HG02938 (cell line): ENCODE data around the gene HIC1.

Experiments used
- ATAC-seq: cut with Tn5 transposase; IDR thresholded peaks from one replicate; pipeline ENCODE4 v1.9.1; 2021; ENCODE audit warnings: mild to moderate bottlenecking, moderate library complexity; ENCODE audit not compliant: unreplicated experiment

Gene HIC1

GRCh38 chr17:2059547-2060384, 4.9 kb downstream of the HIC1 start:
- ATAC-seq = no peak

- ATAC-seq = no peak
Measured at GRCh38 chr17:2060385-2060658, 5.4 kb downstream of the HIC1 start.

- no peak for ATAC-seq
Measured at GRCh38 chr17:2060681-2061440, 6.0 kb downstream of the HIC1 start.

GRCh38 chr17:2061441-2061958, 6.6 kb downstream of the HIC1 start:
- no peak for ATAC-seq

GRCh38 chr17:2062571-2063183, 7.8 kb downstream of the HIC1 start:
- no peak for ATAC-seq

- ATAC-seq = no peak
Measured at GRCh38 chr17:2063261-2064146, 8.6 kb downstream of the HIC1 start.

- no peak for ATAC-seq
Measured at GRCh38 chr17:2064147-2064489, 9.2 kb downstream of the HIC1 start.

GRCh38 chr17:2064520-2064971, 9.6 kb downstream of the HIC1 start:
- no peak for ATAC-seq

- no peak for ATAC-seq
Measured at GRCh38 chr17:2064980-2065785, 10.3 kb downstream of the HIC1 start.

GRCh38 chr17:2065949-2066400, 11.1 kb downstream of the HIC1 start:
- ATAC-seq = no peak

GRCh38 chr17:2067048-2067561, 12.2 kb downstream of the HIC1 start:
- no peak for ATAC-seq

GRCh38 chr17:2067608-2068024, 12.7 kb downstream of the HIC1 start:
- ATAC-seq = no peak

- ATAC-seq = no peak
Measured at GRCh38 chr17:2068031-2068518, 13.2 kb downstream of the HIC1 start.

- ATAC-seq = no peak
Measured at GRCh38 chr17:2068519-2069051, 13.7 kb downstream of the HIC1 start.

GRCh38 chr17:2070241-2071023, 15.5 kb downstream of the HIC1 start:
- ATAC-seq = peak; percentile 83

GRCh38 chr17:2071024-2071385, 16.1 kb downstream of the HIC1 start:
- no peak for ATAC-seq

GRCh38 chr17:2071455-2072281, 16.8 kb downstream of the HIC1 start:
- ATAC-seq = no peak

- ATAC-seq = no peak
Measured at GRCh38 chr17:2074919-2075318, 20.0 kb downstream of the HIC1 start.
